CD14-positive monocyte (primary cell): ENCODE data around the gene TNIK. TPM values are rescaled to one million over a fixed set of nuclear protein-coding genes. Genes with fewer than 3 reads are reported as not detected.

Experiments
- DNase-seq, 3 donors: peaks; one replicate each; pipeline ENCODE4 v3.0.0-alpha.2; 2011 to 2022
- H2AFZ ChIP-seq: 2 replicates; pipeline ENCODE4 v1.6.0; 2012; ENCODE audit warnings: mild to moderate bottlenecking, low read depth, low read length, inconsistent platforms; ENCODE audit not compliant: insufficient read depth, poor library complexity, severe bottlenecking
- H3K27ac ChIP-seq, 2 donors: 1 replicate in 1 of 2; 2 replicates in 1 of 2; pipeline ENCODE4 v1.5.1; 2012 to 2013; ENCODE audit warnings: low read length in 2 of 2, control low read depth in 1 of 2, inconsistent platforms in 1 of 2, low read depth in 1 of 2, mild to moderate bottlenecking in 1 of 2
- H3K27me3 ChIP-seq, 2 donors: one replicate each; pipeline versions ENCODE4 v1.6.0 to v1.6.1; 2011 to 2013; ENCODE audit warnings: low read length in 2 of 2; ENCODE audit not compliant: control insufficient read depth in 2 of 2, insufficient read depth in 2 of 2
- H3K36me3 ChIP-seq, 2 donors: replicated peaks in 1 of 2; 1 replicate in 1 of 2; 2 replicates in 1 of 2; pipeline versions ENCODE4 v1.5.1 to v1.6.1; 2012 to 2013; ENCODE audit warnings: low read length in 2 of 2, control low read depth in 1 of 2, inconsistent platforms in 1 of 2, mild to moderate bottlenecking in 1 of 2; ENCODE audit not compliant: insufficient read depth in 2 of 2, control insufficient read depth in 1 of 2
- H3K4me1 ChIP-seq, 2 donors: 1 replicate in 1 of 2; 2 replicates in 1 of 2; pipeline versions ENCODE4 v1.5.1 to v1.6.1; 2012 to 2013; ENCODE audit warnings: low read length in 2 of 2, control low read depth in 1 of 2, inconsistent platforms in 1 of 2, mild to moderate bottlenecking in 1 of 2, moderate library complexity in 1 of 2; ENCODE audit not compliant: insufficient read depth in 2 of 2, control insufficient read depth in 1 of 2
- H3K4me2 ChIP-seq: replicated peaks from 2 replicates; pipeline ENCODE3; 2012; ENCODE audit warnings: low read length, moderate library complexity, mild to moderate bottlenecking; ENCODE audit not compliant: poor library complexity, severe bottlenecking; ENCODE audit errors: extremely low read depth
- H3K4me3 ChIP-seq, 3 experiments: fragments of 200-600 bp in 1 of 3; sonication (generic) in 1 of 3; replicated peaks in 1 of 3; 1 replicate in 2 of 3; 2 replicates in 1 of 3; pipeline ENCODE4 v1.5.1; 2011 to 2013; ENCODE audit warnings: low read length in 3 of 3, mild to moderate bottlenecking in 3 of 3, control low read depth in 2 of 3, low read depth in 2 of 3, inconsistent platforms in 1 of 3, moderate library complexity in 1 of 3
- H3K79me2 ChIP-seq: 2 replicates; pipeline ENCODE4 v1.6.0; 2012; ENCODE audit warnings: mild to moderate bottlenecking, control low read depth, inconsistent platforms, low read length, moderate library complexity; ENCODE audit not compliant: insufficient read depth
- H3K9ac ChIP-seq: 2 replicates; pipeline ENCODE4 v1.6.0; 2017; ENCODE audit warnings: low read length, mild to moderate bottlenecking; ENCODE audit not compliant: insufficient read depth, poor library complexity, severe bottlenecking
- H3K9me3 ChIP-seq, 2 donors: replicated peaks in 1 of 2; 1 replicate in 1 of 2; 2 replicates in 1 of 2; pipeline versions ENCODE4 v1.5.1 to v1.6.1; 2012 to 2013; ENCODE audit warnings: low read length in 2 of 2, control low read depth in 1 of 2; ENCODE audit not compliant: control insufficient read depth in 1 of 2, insufficient read depth in 1 of 2
- H4K20me1 ChIP-seq: 2 replicates; pipeline ENCODE4 v1.6.0; 2012; ENCODE audit warnings: mild to moderate bottlenecking, low read length, control low read depth, moderate library complexity; ENCODE audit not compliant: insufficient read depth
- H3K27ac Mint-ChIP-seq, 7 donors: one replicate each; pipeline ENCODE4 v1.8.0; 2020; ENCODE audit warnings: mild to moderate bottlenecking in 7 of 7, mixed read lengths in 7 of 7, moderate library complexity in 6 of 7, inconsistent platforms in 2 of 7
- H3K27me3 Mint-ChIP-seq, 3 donors: one replicate each; pipeline ENCODE4 v1.8.0; 2021 to 2022; ENCODE audit warnings: low read depth in 3 of 3, mild to moderate bottlenecking in 3 of 3, mixed read lengths in 3 of 3, moderate library complexity in 3 of 3, inconsistent platforms in 1 of 3
- H3K36me3 Mint-ChIP-seq, 2 donors: one replicate each; pipeline ENCODE4 v1.8.0; 2020; ENCODE audit warnings: mixed read lengths in 2 of 2, inconsistent platforms in 1 of 2, mild to moderate bottlenecking in 1 of 2
- H3K4me1 Mint-ChIP-seq: one replicate; pipeline ENCODE4 v1.8.0; 2020; ENCODE audit warnings: mild to moderate bottlenecking, mixed read lengths
- H3K4me3 Mint-ChIP-seq, 2 donors: one replicate each; pipeline ENCODE4 v1.8.0; 2020; ENCODE audit warnings: mild to moderate bottlenecking in 2 of 2, mixed read lengths in 2 of 2, moderate library complexity in 1 of 2
- H3K9me3 Mint-ChIP-seq, 7 donors: one replicate each; pipeline ENCODE4 v1.8.0; 2020 to 2022; ENCODE audit warnings: mixed read lengths in 7 of 7, mild to moderate bottlenecking in 6 of 7, moderate library complexity in 6 of 7, inconsistent platforms in 2 of 7
- WGBS: methylation state at CpG from one replicate; pipeline ENCODE4 v1.1.5; 2013; ENCODE audit warnings: missing lambda C conversion rate; ENCODE audit not compliant: insufficient coverage; 5-methylcytosine and 5-hydroxymethylcytosine counted together
- intact Hi-C, 2 donors: fragments of 100-400 bp; cut with micrococcal nuclease; formaldehyde crosslinking; loops; one replicate each; pipeline versions ENCODE4 v1.15.0 to v1.15.1; 2023
- polyA plus RNA-seq, 3 donors: library from polyadenylated mRNA; depleted of rRNA in 1 of 3; unstranded in 2 of 3; stranded (reverse) in 1 of 3; fragments of 300-500 nt in 2 of 3; fragments of >200 nt in 1 of 3; fragmentation: Illumina TruSeq in 2 of 3; gene quantifications; 1 replicate in 2 of 3; 2 replicates in 1 of 3; pipeline ENCODE4 v1.2.3, GENCODE V29; 2012 to 2021
- TF ChIP-seq, protein P1 (sequence below): fragments of 200-600 bp; IDR thresholded peaks from one replicate; pipeline ENCODE4 v1.8.0; 2022; ENCODE audit warnings: antibody characterized with exemption, mild to moderate bottlenecking

Gene TNIK
- polyA plus RNA-seq, 3 donors: 0.36 to 1.8 (median 0.75) TPM

DNA sequence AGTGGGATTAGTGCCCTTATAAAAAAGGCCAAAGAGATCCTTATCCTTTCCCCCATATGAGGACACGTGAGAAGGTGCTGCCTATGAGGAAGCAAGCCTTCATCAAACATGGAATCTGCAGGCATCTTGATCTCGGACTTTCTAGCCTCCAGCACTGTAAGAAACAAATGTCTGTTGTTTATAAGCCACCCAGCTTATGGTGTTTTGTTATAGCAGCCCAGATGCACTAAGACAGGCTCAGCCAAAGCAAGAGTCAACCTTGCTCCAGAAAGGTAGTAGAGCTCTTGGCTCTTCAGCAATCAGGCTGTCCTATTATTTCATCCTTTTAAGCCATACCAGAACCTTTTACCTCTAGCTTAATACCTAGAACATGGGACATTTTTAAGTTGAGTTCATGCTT, 12.3 kb upstream of the TNIK start:
- TF ChIP-seq, protein P1, sequence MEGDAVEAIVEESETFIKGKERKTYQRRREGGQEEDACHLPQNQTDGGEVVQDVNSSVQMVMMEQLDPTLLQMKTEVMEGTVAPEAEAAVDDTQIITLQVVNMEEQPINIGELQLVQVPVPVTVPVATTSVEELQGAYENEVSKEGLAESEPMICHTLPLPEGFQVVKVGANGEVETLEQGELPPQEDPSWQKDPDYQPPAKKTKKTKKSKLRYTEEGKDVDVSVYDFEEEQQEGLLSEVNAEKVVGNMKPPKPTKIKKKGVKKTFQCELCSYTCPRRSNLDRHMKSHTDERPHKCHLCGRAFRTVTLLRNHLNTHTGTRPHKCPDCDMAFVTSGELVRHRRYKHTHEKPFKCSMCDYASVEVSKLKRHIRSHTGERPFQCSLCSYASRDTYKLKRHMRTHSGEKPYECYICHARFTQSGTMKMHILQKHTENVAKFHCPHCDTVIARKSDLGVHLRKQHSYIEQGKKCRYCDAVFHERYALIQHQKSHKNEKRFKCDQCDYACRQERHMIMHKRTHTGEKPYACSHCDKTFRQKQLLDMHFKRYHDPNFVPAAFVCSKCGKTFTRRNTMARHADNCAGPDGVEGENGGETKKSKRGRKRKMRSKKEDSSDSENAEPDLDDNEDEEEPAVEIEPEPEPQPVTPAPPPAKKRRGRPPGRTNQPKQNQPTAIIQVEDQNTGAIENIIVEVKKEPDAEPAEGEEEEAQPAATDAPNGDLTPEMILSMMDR: no peak
- peaks cover 0 to 2% of the 10 kb centered on the region in 2 donors for H3K27me3 ChIP-seq
- H3K9me3 Mint-ChIP-seq: peaks cover 0 to 4% (median 3%) of the 10 kb centered on the region in 7 donors
- no peaks in the 10 kb centered on the region for H3K9me3 ChIP-seq
- no peak overlapping the region for H2AFZ ChIP-seq
- no peaks in the 10 kb centered on the region for H3K36me3 Mint-ChIP-seq
- no peak overlapping the region for H3K4me3 ChIP-seq
- no peak overlapping the region for H3K4me3 Mint-ChIP-seq
- no peak overlapping the region for H3K27ac ChIP-seq
- no peaks in the 10 kb centered on the region for H4K20me1 ChIP-seq
- H3K9ac ChIP-seq: no peak overlapping the region
- no peaks in the 10 kb centered on the region for H3K79me2 ChIP-seq
- H3K4me1 ChIP-seq: no peaks in the 10 kb centered on the region
- no peaks in the 10 kb centered on the region for H3K4me1 Mint-ChIP-seq
- H3K27ac Mint-ChIP-seq: no peak overlapping the region
- WGBS: no CpG with 5 or more reads among the region's 2 CpGs
- no peak for DNase-seq
- H3K36me3 ChIP-seq: no peaks in the 10 kb centered on the region
- no peak overlapping the region for H3K4me2 ChIP-seq
- peaks cover 1 to 3% (median 1%) of the 10 kb centered on the region in 3 donors for H3K27me3 Mint-ChIP-seq
- intact Hi-C loops: no loop called here

DNA sequence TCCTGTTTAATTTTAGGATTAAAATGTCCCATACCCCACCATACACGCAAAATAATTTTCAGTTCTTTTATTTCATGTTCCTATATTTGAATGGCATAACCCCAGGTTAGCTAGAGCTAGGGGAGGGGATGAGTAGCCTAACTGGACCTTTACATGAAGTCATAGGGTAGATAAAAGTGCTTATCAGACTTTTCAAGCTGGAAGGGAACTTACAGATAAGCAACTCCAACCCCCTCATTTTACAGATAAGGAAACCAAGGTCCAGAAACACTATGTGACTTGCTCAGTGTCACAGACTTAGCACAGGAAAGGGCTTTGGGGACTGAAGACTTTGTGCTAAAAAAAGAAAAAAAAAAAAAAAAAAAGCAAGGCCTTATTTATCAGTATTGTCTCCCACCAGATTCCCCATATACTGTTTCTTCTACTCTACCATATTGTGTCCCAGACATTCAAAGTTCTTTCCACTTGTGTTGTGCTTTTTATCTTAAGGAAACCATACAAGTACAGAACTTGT, 10.6 kb upstream of the TNIK start:
- peaks cover 0 to 2% of the 10 kb centered on the region in 2 donors for H3K27me3 ChIP-seq
- intact Hi-C loops: no loop called here
- no peak overlapping the region for H3K4me2 ChIP-seq
- H3K9me3 ChIP-seq: no peaks in the 10 kb centered on the region
- H3K4me1 ChIP-seq: no peaks in the 10 kb centered on the region
- H4K20me1 ChIP-seq: no peaks in the 10 kb centered on the region
- Mint-ChIP-seq H3K36me3 (no peaks in the 10 kb centered on the region), H3K9me3 (peaks cover 0 to 1% (median 0%) of the 10 kb centered on the region in 7 donors), H3K4me3 (no peak overlapping the region), H3K27me3 (peaks cover 1 to 3% (median 1%) of the 10 kb centered on the region in 3 donors), H3K27ac (no peak overlapping the region), H3K4me1 (no peaks in the 10 kb centered on the region)
- TF ChIP-seq, protein P1: no peak
- no peak for DNase-seq
- no peaks in the 10 kb centered on the region for H3K79me2 ChIP-seq
- H3K4me3 ChIP-seq: no peak overlapping the region
- no peak overlapping the region for H3K9ac ChIP-seq
- peak overlapping the region; percentile 31 for H2AFZ ChIP-seq
- H3K36me3 ChIP-seq: no peaks in the 10 kb centered on the region
- no CpG with 5 or more reads among the region's 1 CpG for WGBS
- no peak overlapping the region for H3K27ac ChIP-seq
